Measurements from ENCODE around the gene ZNF140. TPM values are rescaled to one million over a fixed set of nuclear protein-coding genes. Genes with fewer than 3 reads are reported as not detected.
A peak's percentile ranks its signal among the peaks of the same experiment; 100 is the strongest.

Gene ZNF140
- total RNA-seq, 4 donors from 2014 or later = 5.4 to 14.5 (median 9.0) TPM

- H3K4me3 ChIP-seq = peak overlapping the region; percentile 74 to 98 (median 91)
- intact Hi-C loops (cut with DNase I; ENCODE audit: low total_unique reads) = loop anchor here (1.0 to 2.0 kb wide), 7 partner anchors 50 to 370 kb away; partner anchors contain the start of genes ANKLE2, ZNF140, ZNF26 and ZNF268
- peaks cover 0 to 53% (median 23%) of the 10 kb centered on the region in 3 donors for H3K9me3 ChIP-seq
- peak; percentile 6 to 15 for DNase-seq
- H3K4me1 ChIP-seq = peaks cover 9 to 10% of the 10 kb centered on the region in 2 donors
- in situ Hi-C loops (cut with MboI; ENCODE audit: low sequenced_read_pairs in 4 of 4) = no loop called here
- TF ChIP-seq, protein P1, sequence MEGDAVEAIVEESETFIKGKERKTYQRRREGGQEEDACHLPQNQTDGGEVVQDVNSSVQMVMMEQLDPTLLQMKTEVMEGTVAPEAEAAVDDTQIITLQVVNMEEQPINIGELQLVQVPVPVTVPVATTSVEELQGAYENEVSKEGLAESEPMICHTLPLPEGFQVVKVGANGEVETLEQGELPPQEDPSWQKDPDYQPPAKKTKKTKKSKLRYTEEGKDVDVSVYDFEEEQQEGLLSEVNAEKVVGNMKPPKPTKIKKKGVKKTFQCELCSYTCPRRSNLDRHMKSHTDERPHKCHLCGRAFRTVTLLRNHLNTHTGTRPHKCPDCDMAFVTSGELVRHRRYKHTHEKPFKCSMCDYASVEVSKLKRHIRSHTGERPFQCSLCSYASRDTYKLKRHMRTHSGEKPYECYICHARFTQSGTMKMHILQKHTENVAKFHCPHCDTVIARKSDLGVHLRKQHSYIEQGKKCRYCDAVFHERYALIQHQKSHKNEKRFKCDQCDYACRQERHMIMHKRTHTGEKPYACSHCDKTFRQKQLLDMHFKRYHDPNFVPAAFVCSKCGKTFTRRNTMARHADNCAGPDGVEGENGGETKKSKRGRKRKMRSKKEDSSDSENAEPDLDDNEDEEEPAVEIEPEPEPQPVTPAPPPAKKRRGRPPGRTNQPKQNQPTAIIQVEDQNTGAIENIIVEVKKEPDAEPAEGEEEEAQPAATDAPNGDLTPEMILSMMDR (IDR thresholded peaks at IDR 0.05 in 4 of 5, conservative IDR thresholded peaks at IDR 0.05 in 1 of 5) = no peak
- TF ChIP-seq POLR2A (IDR thresholded peaks at IDR 0.05) = no peak
- H3K36me3 ChIP-seq = peaks cover 2 to 71% of the 10 kb centered on the region in 2 donors
- H3K27me3 ChIP-seq = no peaks in the 10 kb centered on the region
- H3K27ac ChIP-seq = peak overlapping the region; percentile 88 to 98 (median 95)
- peak; percentile 18 to 33 for ATAC-seq
These were observed 50.0 kb downstream of the ZNF140 start for GRCh38 chr12:133130808-133131128.

GRCh38 chr12:133135747-133136146, 55.0 kb downstream of the ZNF140 start:
- DNase-seq (no peak), ATAC-seq (no peak)
- no peak for TF ChIP-seq POLR2A (IDR thresholded peaks at IDR 0.05)
- TF ChIP-seq, protein P1 (IDR thresholded peaks at IDR 0.05 in 4 of 5, conservative IDR thresholded peaks at IDR 0.05 in 1 of 5) = no peak
- H3K36me3 ChIP-seq = peaks cover 10 to 87% of the 10 kb centered on the region in 2 donors
- in situ Hi-C loops (cut with MboI; ENCODE audit: low sequenced_read_pairs in 4 of 4) (no loop called here), intact Hi-C loops (cut with DNase I; ENCODE audit: low total_unique reads) (no loop called here)
- H3K27me3 ChIP-seq = no peaks in the 10 kb centered on the region
- no peak overlapping the region for H3K4me3 ChIP-seq
- no peak overlapping the region for H3K27ac ChIP-seq
- peaks cover 4 to 7% of the 10 kb centered on the region in 2 donors for H3K4me1 ChIP-seq
- peaks cover 3 to 58% (median 13%) of the 10 kb centered on the region in 3 donors for H3K9me3 ChIP-seq

- peaks cover 7 to 100% of the 10 kb centered on the region in 2 donors for H3K36me3 ChIP-seq
- no peaks in the 10 kb centered on the region for H3K4me1 ChIP-seq
- DNase-seq = no peak
- H3K27ac ChIP-seq = no peak overlapping the region
- no peaks in the 10 kb centered on the region for H3K27me3 ChIP-seq
- H3K9me3 ChIP-seq = peaks cover 5 to 64% (median 6%) of the 10 kb centered on the region in 3 donors
- H3K4me3 ChIP-seq = no peak overlapping the region
- ATAC-seq = no peak
- in situ Hi-C loops (cut with MboI; ENCODE audit: low sequenced_read_pairs in 4 of 4) = no loop called here
- TF ChIP-seq, protein P1 (IDR thresholded peaks at IDR 0.05 in 4 of 5, conservative IDR thresholded peaks at IDR 0.05 in 1 of 5) = no peak
- no peak for TF ChIP-seq POLR2A (IDR thresholded peaks at IDR 0.05)
- intact Hi-C loops (cut with DNase I; ENCODE audit: low total_unique reads) = no loop called here
These were observed 65.3 kb downstream of the ZNF140 start for GRCh38 chr12:133145981-133146380.

DNA sequence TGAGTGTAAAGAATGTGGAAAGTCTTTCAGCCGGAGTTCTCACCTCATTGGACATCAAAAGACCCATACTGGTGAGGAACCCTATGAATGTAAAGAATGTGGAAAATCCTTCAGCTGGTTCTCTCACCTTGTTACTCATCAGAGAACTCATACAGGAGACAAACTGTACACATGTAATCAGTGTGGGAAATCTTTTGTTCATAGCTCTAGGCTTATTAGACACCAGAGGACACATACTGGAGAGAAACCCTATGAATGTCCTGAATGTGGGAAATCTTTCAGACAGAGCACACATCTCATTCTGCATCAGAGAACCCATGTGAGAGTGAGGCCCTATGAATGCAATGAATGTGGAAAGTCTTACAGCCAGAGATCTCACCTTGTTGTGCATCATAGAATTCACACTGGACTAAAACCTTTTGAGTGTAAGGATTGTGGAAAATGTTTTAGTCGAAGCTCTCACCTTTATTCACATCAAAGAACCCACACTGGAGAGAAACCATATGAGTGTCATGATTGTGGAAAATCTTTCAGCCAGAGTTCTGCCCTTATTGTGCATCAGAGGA, 75.5 kb downstream of the ZNF140 start:
- no peaks in the 10 kb centered on the region for H3K4me1 ChIP-seq
- H3K36me3 ChIP-seq = peaks cover 45 to 80% of the 10 kb centered on the region in 2 donors
- peaks cover 23 to 87% (median 37%) of the 10 kb centered on the region in 3 donors for H3K9me3 ChIP-seq
- intact Hi-C loops (cut with DNase I; ENCODE audit: low total_unique reads) = no loop called here
- ATAC-seq (no peak), DNase-seq (no peak)
- in situ Hi-C loops (cut with MboI; ENCODE audit: low sequenced_read_pairs in 4 of 4) = no loop called here
- no peak overlapping the region for H3K27ac ChIP-seq
- H3K27me3 ChIP-seq = no peaks in the 10 kb centered on the region
- TF ChIP-seq, protein P1 (IDR thresholded peaks at IDR 0.05 in 4 of 5, conservative IDR thresholded peaks at IDR 0.05 in 1 of 5) = no peak
- no peak for TF ChIP-seq POLR2A (IDR thresholded peaks at IDR 0.05)
- peak overlapping the region in 1 of 4 donors; percentile 46 for H3K4me3 ChIP-seq

Other genes starting within 250 kb of the ZNF140 start
- gene CHFR, start 193.3 kb upstream of the ZNF140 start, total RNA-seq = 10 to 100 TPM; 10.8 to 19.6 (median 12.1) TPM
- gene ZNF605, start 124.6 kb upstream of the ZNF140 start, total RNA-seq = 1 to 10 TPM; 2.1 to 4.6 (median 2.2) TPM
- gene ZNF26, start 94.6 kb upstream of the ZNF140 start, total RNA-seq = 10 to 100 TPM in 1 of 4 donors, 1 to 10 TPM in 3; 1.2 to 12.3 (median 2.6) TPM
- 10 to 100 TPM in 2 of 4 donors, 1 to 10 TPM in 2; 5.3 to 20.9 (median 13.5) TPM for gene ZNF84, start 43.4 kb upstream of the ZNF140 start, total RNA-seq
- 1 to 10 TPM in 1 of 4 donors, under 1 TPM in 3; 0.19 to 1.5 (median 0.51) TPM for gene ZNF891, start 49.4 kb downstream of the ZNF140 start, total RNA-seq
- gene ZNF10, start 49.7 kb downstream of the ZNF140 start, total RNA-seq = 1 to 10 TPM; 3.0 to 8.3 (median 4.3) TPM
- 1 to 10 TPM; 3.8 to 8.9 (median 4.3) TPM for gene ZNF268, start 100.6 kb downstream of the ZNF140 start, total RNA-seq
- not detected for gene ANHX, start 155.0 kb downstream of the ZNF140 start, total RNA-seq